Astrocyte (in vitro differentiated cells and primary cell): ENCODE results near the gene JAZF1. TPM values are rescaled to one million over a fixed set of nuclear protein-coding genes. Genes with fewer than 3 reads are reported as not detected.

ENCODE experiments used
- DNase-seq: peaks from one replicate; pipeline ENCODE4 v3.0.0-alpha.2; 2010; ENCODE audit warnings: low read depth
- FAIRE-seq: peaks from 2 replicates; lab custom pipeline; 2011; peaks lifted over from hg19 to GRCh38; lab: Jason Lieb, UNC
- H2AFZ ChIP-seq: 2 replicates; pipeline ENCODE4 v1.6.0; 2012; ENCODE audit warnings: low read depth, low read length, inconsistent platforms
- H3K27ac ChIP-seq: 2 replicates; pipeline ENCODE4 v1.5.1; 2011; ENCODE audit warnings: low read depth, low read length, inconsistent platforms
- H3K27me3 ChIP-seq: 2 replicates; pipeline ENCODE4 v1.6.0; 2011; ENCODE audit warnings: low read length, inconsistent platforms; ENCODE audit not compliant: insufficient read depth
- H3K36me3 ChIP-seq: 2 replicates; pipeline ENCODE4 v1.5.1; 2011; ENCODE audit warnings: low read length, inconsistent platforms; ENCODE audit not compliant: insufficient read depth
- H3K4me1 ChIP-seq: 2 replicates; pipeline ENCODE4 v1.5.1; 2011; ENCODE audit warnings: low read length, inconsistent platforms; ENCODE audit not compliant: insufficient read depth
- H3K4me2 ChIP-seq: 2 replicates; pipeline ENCODE4 v1.6.0; 2012; ENCODE audit warnings: low read length, inconsistent platforms
- H3K4me3 ChIP-seq: 2 replicates; pipeline ENCODE4 v1.5.1; 2011; ENCODE audit warnings: low read depth, mild to moderate bottlenecking, low read length, inconsistent platforms; ENCODE audit not compliant: insufficient read depth
- H3K79me2 ChIP-seq: 2 replicates; pipeline ENCODE4 v1.6.0; 2012; ENCODE audit warnings: mild to moderate bottlenecking, low read length, inconsistent platforms; ENCODE audit not compliant: insufficient read depth
- H3K9ac ChIP-seq: 2 replicates; pipeline ENCODE4 v1.6.0; 2012; ENCODE audit warnings: mild to moderate bottlenecking, low read length, inconsistent platforms
- H3K9me3 ChIP-seq: 2 replicates; pipeline ENCODE4 v1.5.1; 2012; ENCODE audit warnings: low read depth, mild to moderate bottlenecking, low read length, inconsistent platforms; ENCODE audit not compliant: insufficient read depth
- H4K20me1 ChIP-seq: 2 replicates; pipeline ENCODE4 v1.6.0; 2012; ENCODE audit warnings: low read length, inconsistent platforms; ENCODE audit not compliant: insufficient read depth
- H3K27ac Mint-ChIP-seq: one replicate; pipeline ENCODE4 v1.8.0; 2021; ENCODE audit warnings: mild to moderate bottlenecking, mixed read lengths; ENCODE audit not compliant: unreplicated experiment
- H3K27me3 Mint-ChIP-seq: one replicate; pipeline ENCODE4 v1.8.0; 2021; ENCODE audit warnings: low read depth, mixed read lengths; ENCODE audit not compliant: unreplicated experiment
- H3K36me3 Mint-ChIP-seq: one replicate; pipeline ENCODE4 v1.8.0; 2021; ENCODE audit warnings: low read depth, mixed read lengths; ENCODE audit not compliant: unreplicated experiment
- H3K4me1 Mint-ChIP-seq: one replicate; pipeline ENCODE4 v1.8.0; 2021; ENCODE audit warnings: low read depth, mixed read lengths; ENCODE audit not compliant: unreplicated experiment
- H3K4me3 Mint-ChIP-seq: one replicate; pipeline ENCODE4 v1.8.0; 2021; ENCODE audit warnings: mild to moderate bottlenecking, moderate library complexity, mixed read lengths; ENCODE audit not compliant: unreplicated experiment
- H3K9me3 Mint-ChIP-seq: one replicate; pipeline ENCODE4 v1.8.0; 2021; ENCODE audit warnings: mild to moderate bottlenecking, mixed read lengths; ENCODE audit not compliant: unreplicated experiment
- CTCF ChIP-seq: IDR thresholded peaks from 2 replicates; pipeline ENCODE4 v1.5.1; 2011; ENCODE audit warnings: low read depth, mild to moderate bottlenecking, inconsistent platforms, low read length, moderate library complexity; ENCODE audit not compliant: insufficient read depth
- EZH2 ChIP-seq: IDR thresholded peaks from 2 replicates; pipeline ENCODE4 v1.6.1; 2012; ENCODE audit warnings: mild to moderate bottlenecking, low read length, inconsistent platforms; ENCODE audit not compliant: insufficient read depth
- total RNA-seq: library from RNA; stranded (reverse); gene quantifications from 2 replicates; pipeline ENCODE4 v1.2.1, GENCODE V29; 2021

JAZF1 gene
- total RNA-seq, 1 donor from 2014 or later: 20.1 TPM

GRCh38 chr7:28226003-28226402, 45.4 kb upstream of the JAZF1 start:
- no peaks in the 10 kb centered on the region for H3K79me2 ChIP-seq
- FAIRE-seq: no peak

GRCh38 chr7:28225576-28225975, 45.0 kb upstream of the JAZF1 start:
- no peaks in the 10 kb centered on the region for H4K20me1 ChIP-seq
- H3K9ac ChIP-seq: no peak overlapping the region
- Mint-ChIP-seq H3K27me3 (peaks cover 4% of the 10 kb centered on the region), H3K9me3 (no peaks in the 10 kb centered on the region), H3K36me3 (no peaks in the 10 kb centered on the region), H3K4me3 (no peak overlapping the region), H3K4me1 (no peaks in the 10 kb centered on the region), H3K27ac (no peak overlapping the region)
- no peak overlapping the region for H3K27ac ChIP-seq
- H3K9me3 ChIP-seq: no peaks in the 10 kb centered on the region
- no peaks in the 10 kb centered on the region for H3K79me2 ChIP-seq
- no peak overlapping the region for H2AFZ ChIP-seq
- no peak overlapping the region for H3K4me3 ChIP-seq
- FAIRE-seq (no peak), DNase-seq (no peak)
- H3K4me2 ChIP-seq: no peak overlapping the region
- peaks cover 2% of the 10 kb centered on the region for H3K27me3 ChIP-seq
- TF ChIP-seq EZH2 (no peak), CTCF (no peak)
- H3K36me3 ChIP-seq: no peaks in the 10 kb centered on the region
- H3K4me1 ChIP-seq: no peaks in the 10 kb centered on the region

More at GRCh38 chr7:28226003-28226402, 45.4 kb upstream of the JAZF1 start:
- no peak overlapping the region for H3K9ac ChIP-seq
- Mint-ChIP-seq H3K27me3 (peaks cover 4% of the 10 kb centered on the region), H3K4me3 (no peak overlapping the region), H3K4me1 (no peaks in the 10 kb centered on the region), H3K36me3 (no peaks in the 10 kb centered on the region), H3K27ac (no peak overlapping the region), H3K9me3 (no peaks in the 10 kb centered on the region)
- no peak overlapping the region for H2AFZ ChIP-seq
- no peak overlapping the region for H3K27ac ChIP-seq
- H3K4me2 ChIP-seq: no peak overlapping the region
- no peaks in the 10 kb centered on the region for H3K4me1 ChIP-seq
- TF ChIP-seq CTCF (no peak), EZH2 (no peak)
- no peak overlapping the region for H3K4me3 ChIP-seq
- no peak for DNase-seq
- H3K27me3 ChIP-seq: peaks cover 2% of the 10 kb centered on the region
- no peaks in the 10 kb centered on the region for H3K9me3 ChIP-seq
- H4K20me1 ChIP-seq: no peaks in the 10 kb centered on the region
- H3K36me3 ChIP-seq: no peaks in the 10 kb centered on the region

- Histone ChIP-seq H3K36me3 (no peaks in the 10 kb centered on the region), H3K79me2 (no peaks in the 10 kb centered on the region), H2AFZ (no peak overlapping the region), H3K9me3 (no peaks in the 10 kb centered on the region), H3K9ac (no peak overlapping the region), H3K4me3 (no peak overlapping the region), H4K20me1 (no peaks in the 10 kb centered on the region), H3K4me1 (no peaks in the 10 kb centered on the region), H3K27ac (no peak overlapping the region), H3K27me3 (peaks cover 2% of the 10 kb centered on the region), H3K4me2 (no peak overlapping the region)
- Mint-ChIP-seq H3K9me3 (no peaks in the 10 kb centered on the region), H3K36me3 (no peaks in the 10 kb centered on the region), H3K27ac (no peak overlapping the region), H3K27me3 (peaks cover 6% of the 10 kb centered on the region), H3K4me3 (no peak overlapping the region), H3K4me1 (no peaks in the 10 kb centered on the region)
- DNase-seq (no peak), FAIRE-seq (no peak)
- TF ChIP-seq CTCF: no peak
- TF ChIP-seq EZH2: no peak
These were observed 44.1 kb upstream of the JAZF1 start for GRCh38 chr7:28224675-28225074.
